ENCODE measurements around the gene MARK1.

Gene MARK1

GRCh38 chr1:220513834-220514233 is 14.1 kb upstream of the MARK1 start:
- Mint-ChIP-seq H3K27me3 (ENCODE audit: low read depth) (peaks cover 8% of the 10 kb centered on the region), H3K36me3 (ENCODE audit: low read depth) (no peaks in the 10 kb centered on the region), H3K4me1 (ENCODE audit: low read depth) (no peaks in the 10 kb centered on the region), H3K27ac (no peak overlapping the region), H3K9me3 (no peaks in the 10 kb centered on the region), H3K4me3 (no peak overlapping the region)
- DNase-seq (ENCODE audit: low spot score) = no peak

- Mint-ChIP-seq H3K27me3 (ENCODE audit: low read depth) (peaks cover 8% of the 10 kb centered on the region), H3K36me3 (ENCODE audit: low read depth) (no peaks in the 10 kb centered on the region), H3K9me3 (no peaks in the 10 kb centered on the region), H3K4me1 (ENCODE audit: low read depth) (no peaks in the 10 kb centered on the region), H3K27ac (no peak overlapping the region), H3K4me3 (no peak overlapping the region)
- no peak for DNase-seq (ENCODE audit: low spot score)
These were observed 13.7 kb upstream of the MARK1 start for GRCh38 chr1:220514256-220514655.

GRCh38 chr1:220516014-220516721 is 11.8 kb upstream of the MARK1 start:
- Mint-ChIP-seq H3K27ac (no peak overlapping the region), H3K27me3 (ENCODE audit: low read depth) (peaks cover 8% of the 10 kb centered on the region), H3K9me3 (no peaks in the 10 kb centered on the region), H3K4me3 (no peak overlapping the region), H3K4me1 (ENCODE audit: low read depth) (no peaks in the 10 kb centered on the region), H3K36me3 (ENCODE audit: low read depth) (no peaks in the 10 kb centered on the region)
- no peak for DNase-seq (ENCODE audit: low spot score)

- Mint-ChIP-seq H3K36me3 (ENCODE audit: low read depth) (no peaks in the 10 kb centered on the region), H3K27me3 (ENCODE audit: low read depth) (peaks cover 9% of the 10 kb centered on the region), H3K9me3 (no peaks in the 10 kb centered on the region), H3K4me1 (ENCODE audit: low read depth) (no peaks in the 10 kb centered on the region), H3K4me3 (no peak overlapping the region), H3K27ac (no peak overlapping the region)
- DNase-seq (ENCODE audit: low spot score) = no peak
These were observed 11.3 kb upstream of the MARK1 start for GRCh38 chr1:220516722-220517042.

- peaks cover 42% of the 10 kb centered on the region for H3K27me3 Mint-ChIP-seq (ENCODE audit: low read depth)
- H3K9me3 Mint-ChIP-seq = no peaks in the 10 kb centered on the region
- no peak overlapping the region for H3K4me3 Mint-ChIP-seq
- DNase-seq (ENCODE audit: low spot score) = no peak
- H3K4me1 Mint-ChIP-seq (ENCODE audit: low read depth) = no peaks in the 10 kb centered on the region
- H3K36me3 Mint-ChIP-seq (ENCODE audit: low read depth) = no peaks in the 10 kb centered on the region
- no peak overlapping the region for H3K27ac Mint-ChIP-seq
These were observed 6.2 kb upstream of the MARK1 start for GRCh38 chr1:220521778-220522177.

- no peak for DNase-seq (ENCODE audit: low spot score)
- H3K27ac Mint-ChIP-seq = no peak overlapping the region
- H3K27me3 Mint-ChIP-seq (ENCODE audit: low read depth) = peaks cover 64% of the 10 kb centered on the region
- H3K36me3 Mint-ChIP-seq (ENCODE audit: low read depth) = peaks cover 4% of the 10 kb centered on the region
- H3K4me1 Mint-ChIP-seq (ENCODE audit: low read depth) = peaks cover 12% of the 10 kb centered on the region
- no peak overlapping the region for H3K4me3 Mint-ChIP-seq
- H3K9me3 Mint-ChIP-seq = no peaks in the 10 kb centered on the region
These were observed 1.6 kb upstream of the MARK1 start for GRCh38 chr1:220526294-220526693.

- Mint-ChIP-seq H3K27ac (no peak overlapping the region), H3K36me3 (ENCODE audit: low read depth) (peaks cover 4% of the 10 kb centered on the region), H3K4me3 (peak overlapping the region; percentile 80), H3K9me3 (no peaks in the 10 kb centered on the region), H3K27me3 (ENCODE audit: low read depth) (peaks cover 63% of the 10 kb centered on the region), H3K4me1 (ENCODE audit: low read depth) (peaks cover 12% of the 10 kb centered on the region)
- no peak for DNase-seq (ENCODE audit: low spot score)
These were observed 543 bp upstream of the MARK1 start for GRCh38 chr1:220527279-220527907.

GRCh38 chr1:220528679-220529501 is 954 bp downstream of the MARK1 start:
- no peak overlapping the region for H3K27ac Mint-ChIP-seq
- no peak for DNase-seq (ENCODE audit: low spot score)
- no peaks in the 10 kb centered on the region for H3K9me3 Mint-ChIP-seq
- peaks cover 4% of the 10 kb centered on the region for H3K36me3 Mint-ChIP-seq (ENCODE audit: low read depth)
- peaks cover 61% of the 10 kb centered on the region for H3K27me3 Mint-ChIP-seq (ENCODE audit: low read depth)
- peak overlapping the region; percentile 60 for H3K4me3 Mint-ChIP-seq
- H3K4me1 Mint-ChIP-seq (ENCODE audit: low read depth) = peaks cover 12% of the 10 kb centered on the region

- Mint-ChIP-seq H3K27me3 (ENCODE audit: low read depth) (peaks cover 61% of the 10 kb centered on the region), H3K4me1 (ENCODE audit: low read depth) (peaks cover 12% of the 10 kb centered on the region), H3K27ac (no peak overlapping the region), H3K4me3 (peak overlapping the region; percentile 60), H3K36me3 (ENCODE audit: low read depth) (peaks cover 4% of the 10 kb centered on the region), H3K9me3 (no peaks in the 10 kb centered on the region)
- DNase-seq (ENCODE audit: low spot score) = no peak
These were observed 1.6 kb downstream of the MARK1 start for GRCh38 chr1:220529521-220530020.

GRCh38 chr1:220533504-220534109 is 5.7 kb downstream of the MARK1 start:
- Mint-ChIP-seq H3K36me3 (ENCODE audit: low read depth) (no peaks in the 10 kb centered on the region), H3K4me3 (no peak overlapping the region), H3K27ac (no peak overlapping the region), H3K27me3 (ENCODE audit: low read depth) (peaks cover 35% of the 10 kb centered on the region), H3K9me3 (no peaks in the 10 kb centered on the region), H3K4me1 (ENCODE audit: low read depth) (peaks cover 3% of the 10 kb centered on the region)
- no peak for DNase-seq (ENCODE audit: low spot score)

- H3K4me3 Mint-ChIP-seq = no peak overlapping the region
- H3K27ac Mint-ChIP-seq = no peak overlapping the region
- H3K27me3 Mint-ChIP-seq (ENCODE audit: low read depth) = no peaks in the 10 kb centered on the region
- H3K4me1 Mint-ChIP-seq (ENCODE audit: low read depth) = no peaks in the 10 kb centered on the region
- no peaks in the 10 kb centered on the region for H3K36me3 Mint-ChIP-seq (ENCODE audit: low read depth)
- DNase-seq (ENCODE audit: low spot score) = no peak
- H3K9me3 Mint-ChIP-seq = no peaks in the 10 kb centered on the region
These were observed 17.0 kb downstream of the MARK1 start for GRCh38 chr1:220544901-220545303.

GRCh38 chr1:220550811-220551399 is 23.0 kb downstream of the MARK1 start:
- DNase-seq (ENCODE audit: low spot score) = no peak
- H3K4me3 Mint-ChIP-seq = no peak overlapping the region
- H3K27ac Mint-ChIP-seq = no peak overlapping the region
- no peaks in the 10 kb centered on the region for H3K9me3 Mint-ChIP-seq
- no peaks in the 10 kb centered on the region for H3K4me1 Mint-ChIP-seq (ENCODE audit: low read depth)
- H3K36me3 Mint-ChIP-seq (ENCODE audit: low read depth) = no peaks in the 10 kb centered on the region
- no peaks in the 10 kb centered on the region for H3K27me3 Mint-ChIP-seq (ENCODE audit: low read depth)

- DNase-seq (ENCODE audit: low spot score) = no peak
These were observed 23.8 kb downstream of the MARK1 start for GRCh38 chr1:220551718-220552117.

More at GRCh38 chr1:220551718-220552117, 23.8 kb downstream of the MARK1 start:
- Mint-ChIP-seq H3K4me1 (ENCODE audit: low read depth) (no peaks in the 10 kb centered on the region), H3K36me3 (ENCODE audit: low read depth) (no peaks in the 10 kb centered on the region), H3K27me3 (ENCODE audit: low read depth) (no peaks in the 10 kb centered on the region), H3K27ac (no peak overlapping the region), H3K4me3 (no peak overlapping the region), H3K9me3 (no peaks in the 10 kb centered on the region)

Data from T-helper 2 cell treated with Interferon-gamma antibody and Interleukin-4, amounts not matched to agents 5 μg/mL and 100 μg/mL, for 36 hours (primary cell).